GM12878 (cell line): ENCODE data around the gene ABCA4. TPM values are rescaled to one million over a fixed set of nuclear protein-coding genes. Genes with fewer than 3 reads are reported as not detected.

Experiments used
- ATAC-seq: fragments of 200-7000 bp; cut with Tn5 transposase; 3 replicates; pipeline ENCODE4 v1.9.1; 2020; ENCODE audit warnings: mild to moderate bottlenecking, moderate library complexity
- BruUV-seq: library from RNA; stranded (reverse); fragments of 400-500 nt; replicated peaks from 2 replicates; lab custom pipeline; 2021; lab: Mats Ljungman, UMichigan
- CTCF ChIA-PET: fragments of 300-600 bp; sonication (Branson Sonifier 250); formaldehyde crosslinking; extraction: SDS; loops from one replicate; lab custom pipeline; 2021; ENCODE audit warnings: inconsistent platforms; lab: Yijun Ruan, JAX
- POLR2A ChIA-PET: fragments of 350-600 bp; formaldehyde crosslinking; extraction: SDS; loops from one replicate; lab custom pipeline; 2021; ENCODE audit warnings: inconsistent platforms; lab: Charles Lee
- RAD21 ChIA-PET: fragments of 300-600 bp; sonication (Branson Sonifier 250); formaldehyde crosslinking; loops from one replicate; lab custom pipeline; 2023; ENCODE audit warnings: antibody characterized with exemption; ENCODE audit not compliant: unreplicated experiment; lab: Charles Lee
- SMC1A ChIA-PET: fragments of 300-600 bp; sonication (Branson Sonifier 250); formaldehyde crosslinking; loops from one replicate; lab custom pipeline; 2023; ENCODE audit not compliant: unreplicated experiment, uncharacterized antibody; lab: Charles Lee
- DNase-seq: peaks from one replicate; pipeline ENCODE4 v3.0.0-alpha.2; 2011; ENCODE audit warnings: low read depth, low spot score
- FAIRE-seq: peaks from 3 replicates; lab custom pipeline; 2011; peaks lifted over from hg19 to GRCh38; lab: Jason Lieb, UNC
- H2AFZ ChIP-seq: 2 replicates; pipeline ENCODE4 v1.6.0; 2011; ENCODE audit warnings: low read depth, low read length, control low read depth; ENCODE audit not compliant: control insufficient read depth
- H3K27ac ChIP-seq: 2 replicates; pipeline ENCODE4 v1.5.1; 2011; ENCODE audit warnings: control low read depth; ENCODE audit not compliant: control insufficient read depth, insufficient read depth
- H3K27me3 ChIP-seq, 2 experiments: replicated peaks in 1 of 2; 2 replicates each; pipeline versions ENCODE4 v1.6.0 to v1.6.1; 2011; ENCODE audit warnings: low read length in 1 of 2; ENCODE audit not compliant: control insufficient read depth in 2 of 2, insufficient read depth in 2 of 2
- H3K36me3 ChIP-seq, 2 experiments: 2 replicates each; pipeline ENCODE4 v1.5.1; 2011; ENCODE audit warnings: low read length in 1 of 2; ENCODE audit not compliant: control insufficient read depth in 2 of 2, insufficient read depth in 2 of 2
- H3K4me1 ChIP-seq: 2 replicates; pipeline ENCODE4 v1.6.1; 2011; ENCODE audit warnings: mild to moderate bottlenecking, low read length, moderate library complexity, mixed read lengths; ENCODE audit not compliant: control insufficient read depth, insufficient read depth
- H3K4me2 ChIP-seq: 2 replicates; pipeline ENCODE4 v1.6.0; 2011; ENCODE audit warnings: control low read depth; ENCODE audit not compliant: control insufficient read depth, insufficient read depth
- H3K4me3 ChIP-seq: fragments of 200-600 bp; sonication (generic); 2 replicates; pipeline ENCODE4 v1.5.1; 2016
- H3K79me2 ChIP-seq: 2 replicates; pipeline ENCODE4 v1.6.0; 2011; ENCODE audit warnings: low read length; ENCODE audit not compliant: control insufficient read depth, insufficient read depth
- H3K9ac ChIP-seq: 2 replicates; pipeline ENCODE4 v1.8.0; 2011; ENCODE audit warnings: low read length, control low read depth, mixed read lengths; ENCODE audit not compliant: control insufficient read depth, insufficient read depth
- H3K9me3 ChIP-seq: replicated peaks from 3 replicates; pipeline ENCODE4 v1.5.1; 2011; ENCODE audit warnings: mild to moderate bottlenecking, low read length; ENCODE audit not compliant: control insufficient read depth, insufficient read depth
- H4K20me1 ChIP-seq: 2 replicates; pipeline ENCODE4 v1.6.0; 2011; ENCODE audit not compliant: control insufficient read depth, insufficient read depth
- BACH1 ChIP-seq: fragments of 450-650 bp; IDR thresholded peaks from 2 replicates; pipeline ENCODE4 v1.6.1; 2017; ENCODE audit warnings: mild to moderate bottlenecking, borderline replicate concordance
- IKZF2 ChIP-seq, 2 experiments: fragments of 450-650 bp; IDR thresholded peaks; 2 replicates each; pipeline ENCODE4 v1.6.1; 2017; ENCODE audit warnings: mild to moderate bottlenecking in 2 of 2, moderate library complexity in 2 of 2
- NR2C2 ChIP-seq: IDR thresholded peaks from 2 replicates; pipeline ENCODE4 v1.6.1; 2011; ENCODE audit warnings: borderline replicate concordance, low read depth; ENCODE audit not compliant: control insufficient read depth, insufficient read length
- SPI1 ChIP-seq: IDR thresholded peaks from 2 replicates; pipeline ENCODE4 v1.6.1; 2011; ENCODE audit warnings: low read depth, mild to moderate bottlenecking, low read length, moderate library complexity, borderline replicate concordance; ENCODE audit not compliant: insufficient read depth
- SUPT20H ChIP-seq: IDR thresholded peaks from 2 replicates; pipeline ENCODE4 v1.6.1; 2011; ENCODE audit warnings: low read depth, mild to moderate bottlenecking, low read length, moderate library complexity, borderline replicate concordance; ENCODE audit not compliant: control insufficient read depth
- ZNF207 ChIP-seq: fragments of 450-650 bp; IDR thresholded peaks from 2 replicates; pipeline ENCODE4 v1.6.1; 2014; ENCODE audit warnings: antibody characterized with exemption, mild to moderate bottlenecking, borderline replicate concordance
- ZNF24 ChIP-seq: fragments of 450-650 bp; IDR thresholded peaks from 2 replicates; pipeline ENCODE4 v1.6.1; 2017; ENCODE audit warnings: antibody characterized with exemption, mild to moderate bottlenecking
- WGBS: methylation state at CpG from one replicate; pipeline ENCODE4 v1.1.6; 2016; ENCODE audit warnings: low lambda C conversion rate; ENCODE audit not compliant: insufficient replicate concordance, insufficient coverage; ENCODE audit errors: missing lambda C conversion rate; 5-methylcytosine and 5-hydroxymethylcytosine counted together
- in situ Hi-C: fragments of 300-500 bp; cut with MboI; formaldehyde crosslinking; loops from 9 replicates; pipeline ENCODE4 v1.14.3; 2018; ENCODE audit warnings: mixed read lengths
- intact Hi-C: fragments of 100-400 bp; cut with micrococcal nuclease; formaldehyde crosslinking; loops from one replicate; pipeline ENCODE4 v1.14.2; 2022; ENCODE audit not compliant: unreplicated experiment
- polyA plus RNA-seq, 11 experiments: library from polyadenylated mRNA; depleted of rRNA in 4 of 11; unstranded in 6 of 11; stranded (reverse) in 5 of 11; fragments of >200 nt; fragmentation: Nextera tagmentation in 4 of 11; fragmentation: Illumina TruSeq in 1 of 11; extraction: Ambion mirVana in 4 of 11; extraction: Trizol in 1 of 11; gene quantifications; 1 replicate in 1 of 11; 2 replicates in 10 of 11; pipeline versions ENCODE4 v1.2.1 to v1.2.3, GENCODE V29; 2011 to 2016; ENCODE audit warnings: inconsistent platforms in 2 of 11, missing spikeins in 2 of 11, low read depth in 1 of 11
- total RNA-seq, 4 experiments: library from RNA; depleted of rRNA in 3 of 4; stranded (reverse); fragments of >200 nt in 3 of 4; fragmentation: Illumina TruSeq in 1 of 4; extraction: Trizol in 1 of 4; gene quantifications; 2 replicates each; pipeline versions ENCODE4 v1.2.1 to v1.2.3, GENCODE V29; 2013 to 2021
- TF ChIP-seq, protein P1 (sequence below): fragments of 450-650 bp; IDR thresholded peaks from 2 replicates; pipeline ENCODE4 v1.6.1; 2016; ENCODE audit warnings: mild to moderate bottlenecking, moderate library complexity, borderline replicate concordance
- TF ChIP-seq, protein P2 (sequence below): IDR thresholded peaks from 2 replicates; pipeline ENCODE4 v1.6.1; 2011; ENCODE audit warnings: borderline replicate concordance, low read depth, mild to moderate bottlenecking, moderate library complexity, mixed read lengths, low read length; ENCODE audit not compliant: insufficient read depth; ENCODE audit errors: extremely low read length
- TF ChIP-seq, protein P3 (sequence below): fragments of 450-650 bp; formaldehyde crosslinking; IDR thresholded peaks from 2 replicates; pipeline ENCODE4 v1.4.0; 2022; ENCODE audit warnings: mild to moderate bottlenecking, moderate library complexity

Gene ABCA4
- total and polyA plus RNA-seq, 10 of the 15 experiments (the other 5 are each of a cell fraction or from before 2014, with no cell fraction given), result 0.03 to 0.28 (median 0.11) TPM; not detected in 3

DNA sequence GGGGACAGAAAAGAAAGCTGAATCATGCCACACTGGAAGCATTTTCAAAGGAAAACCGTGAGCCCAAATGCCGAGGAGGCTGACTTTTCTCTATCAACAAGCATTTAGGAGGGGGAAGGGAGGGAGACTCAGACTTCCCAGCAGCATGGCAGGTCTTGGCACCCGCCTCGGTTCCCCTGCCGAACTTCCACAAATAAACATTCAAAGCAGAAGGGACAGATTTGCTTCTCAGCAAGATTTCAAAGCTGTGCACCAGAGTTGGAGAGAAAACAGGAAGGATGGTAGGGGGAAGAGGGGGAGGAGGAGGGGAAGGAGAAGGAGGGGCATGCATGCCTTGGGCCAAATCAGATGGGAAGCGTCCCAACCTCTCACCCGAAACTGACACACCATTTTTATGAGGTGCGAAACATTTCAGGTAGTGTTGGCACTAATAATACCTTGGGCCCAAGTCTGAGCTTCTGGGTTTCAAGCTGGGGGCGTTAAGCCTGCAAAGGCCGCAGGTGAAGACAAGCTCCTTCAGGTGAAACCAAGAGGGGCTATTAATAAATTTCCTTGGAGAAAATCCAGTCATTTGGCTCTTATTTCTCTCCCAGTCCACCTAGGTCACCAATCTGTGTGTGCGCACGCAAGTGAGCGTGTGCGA, 26.4 kb downstream of the ABCA4 start:
- Histone ChIP-seq H3K27ac (no peak overlapping the region), H4K20me1 (no peaks in the 10 kb centered on the region), H3K9me3 (no peaks in the 10 kb centered on the region), H3K9ac (no peak overlapping the region), H3K27me3 (no peaks in the 10 kb centered on the region; a peak in 1 of 4 replicates), H3K36me3 (no peaks in the 10 kb centered on the region), H3K4me3 (no peak overlapping the region), H3K4me2 (no peak overlapping the region), H3K4me1 (peaks cover 8% of the 10 kb centered on the region), H2AFZ (no peak overlapping the region), H3K79me2 (no peaks in the 10 kb centered on the region)
- in situ Hi-C loops, result no loop called here
- ChIA-PET CTCF (no interaction called here), RAD21 (interaction anchor here (0.7 kb wide), 1 partner anchor 55 kb away, joined by 3 read pairs; no protein-coding TSS in a partner anchor), POLR2A (interaction anchor here (0.6 kb wide), 1 partner anchor 768 kb away, joined by 6 read pairs; no protein-coding TSS in a partner anchor), SMC1A (no interaction called here)
- DNase-seq (no peak), ATAC-seq (no peak), FAIRE-seq (no peak)
- WGBS, result 48% methylated on average over 14 of the region's 14 CpGs
- intact Hi-C loops, result no loop called here
- TF ChIP-seq SUPT20H (no peak), IKZF2 (IDR thresholded peaks at IDR 0.05) (no peak), BACH1 (no peak), ZNF207 (no peak), SPI1 (no peak), NR2C2 (no peak), ZNF24 (no peak)
- TF ChIP-seq, protein P1, sequence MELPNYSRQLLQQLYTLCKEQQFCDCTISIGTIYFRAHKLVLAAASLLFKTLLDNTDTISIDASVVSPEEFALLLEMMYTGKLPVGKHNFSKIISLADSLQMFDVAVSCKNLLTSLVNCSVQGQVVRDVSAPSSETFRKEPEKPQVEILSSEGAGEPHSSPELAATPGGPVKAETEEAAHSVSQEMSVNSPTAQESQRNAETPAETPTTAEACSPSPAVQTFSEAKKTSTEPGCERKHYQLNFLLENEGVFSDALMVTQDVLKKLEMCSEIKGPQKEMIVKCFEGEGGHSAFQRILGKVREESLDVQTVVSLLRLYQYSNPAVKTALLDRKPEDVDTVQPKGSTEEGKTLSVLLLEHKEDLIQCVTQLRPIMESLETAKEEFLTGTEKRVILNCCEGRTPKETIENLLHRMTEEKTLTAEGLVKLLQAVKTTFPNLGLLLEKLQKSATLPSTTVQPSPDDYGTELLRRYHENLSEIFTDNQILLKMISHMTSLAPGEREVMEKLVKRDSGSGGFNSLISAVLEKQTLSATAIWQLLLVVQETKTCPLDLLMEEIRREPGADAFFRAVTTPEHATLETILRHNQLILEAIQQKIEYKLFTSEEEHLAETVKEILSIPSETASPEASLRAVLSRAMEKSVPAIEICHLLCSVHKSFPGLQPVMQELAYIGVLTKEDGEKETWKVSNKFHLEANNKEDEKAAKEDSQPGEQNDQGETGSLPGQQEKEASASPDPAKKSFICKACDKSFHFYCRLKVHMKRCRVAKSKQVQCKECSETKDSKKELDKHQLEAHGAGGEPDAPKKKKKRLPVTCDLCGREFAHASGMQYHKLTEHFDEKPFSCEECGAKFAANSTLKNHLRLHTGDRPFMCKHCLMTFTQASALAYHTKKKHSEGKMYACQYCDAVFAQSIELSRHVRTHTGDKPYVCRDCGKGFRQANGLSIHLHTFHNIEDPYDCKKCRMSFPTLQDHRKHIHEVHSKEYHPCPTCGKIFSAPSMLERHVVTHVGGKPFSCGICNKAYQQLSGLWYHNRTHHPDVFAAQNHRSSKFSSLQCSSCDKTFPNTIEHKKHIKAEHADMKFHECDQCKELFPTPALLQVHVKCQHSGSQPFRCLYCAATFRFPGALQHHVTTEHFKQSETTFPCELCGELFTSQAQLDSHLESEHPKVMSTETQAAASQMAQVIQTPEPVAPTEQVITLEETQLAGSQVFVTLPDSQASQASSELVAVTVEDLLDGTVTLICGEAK, result no peak
- TF ChIP-seq, protein P2, sequence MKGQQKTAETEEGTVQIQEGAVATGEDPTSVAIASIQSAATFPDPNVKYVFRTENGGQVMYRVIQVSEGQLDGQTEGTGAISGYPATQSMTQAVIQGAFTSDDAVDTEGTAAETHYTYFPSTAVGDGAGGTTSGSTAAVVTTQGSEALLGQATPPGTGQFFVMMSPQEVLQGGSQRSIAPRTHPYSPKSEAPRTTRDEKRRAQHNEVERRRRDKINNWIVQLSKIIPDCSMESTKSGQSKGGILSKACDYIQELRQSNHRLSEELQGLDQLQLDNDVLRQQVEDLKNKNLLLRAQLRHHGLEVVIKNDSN, result no peak
- TF ChIP-seq, protein P3, sequence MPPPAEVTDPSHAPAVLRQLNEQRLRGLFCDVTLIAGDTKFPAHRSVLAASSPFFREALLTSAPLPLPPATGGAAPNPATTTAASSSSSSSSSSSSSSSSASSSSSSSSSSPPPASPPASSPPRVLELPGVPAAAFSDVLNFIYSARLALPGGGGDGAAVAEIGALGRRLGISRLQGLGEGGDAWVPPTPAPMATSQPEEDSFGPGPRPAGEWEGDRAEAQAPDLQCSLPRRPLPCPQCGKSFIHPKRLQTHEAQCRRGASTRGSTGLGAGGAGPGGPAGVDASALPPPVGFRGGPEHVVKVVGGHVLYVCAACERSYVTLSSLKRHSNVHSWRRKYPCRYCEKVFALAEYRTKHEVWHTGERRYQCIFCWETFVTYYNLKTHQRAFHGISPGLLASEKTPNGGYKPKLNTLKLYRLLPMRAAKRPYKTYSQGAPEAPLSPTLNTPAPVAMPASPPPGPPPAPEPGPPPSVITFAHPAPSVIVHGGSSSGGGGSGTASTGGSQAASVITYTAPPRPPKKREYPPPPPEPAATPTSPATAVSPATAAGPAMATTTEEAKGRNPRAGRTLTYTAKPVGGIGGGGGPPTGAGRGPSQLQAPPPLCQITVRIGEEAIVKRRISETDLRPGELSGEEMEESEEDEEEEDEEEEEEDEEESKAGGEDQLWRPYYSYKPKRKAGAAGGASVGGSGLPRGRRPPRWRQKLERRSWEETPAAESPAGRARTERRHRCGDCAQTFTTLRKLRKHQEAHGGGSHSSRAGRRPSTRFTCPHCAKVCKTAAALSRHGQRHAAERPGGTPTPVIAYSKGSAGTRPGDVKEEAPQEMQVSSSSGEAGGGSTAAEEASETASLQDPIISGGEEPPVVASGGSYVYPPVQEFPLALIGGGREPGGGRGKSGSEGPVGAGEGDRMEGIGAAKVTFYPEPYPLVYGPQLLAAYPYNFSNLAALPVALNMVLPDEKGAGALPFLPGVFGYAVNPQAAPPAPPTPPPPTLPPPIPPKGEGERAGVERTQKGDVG, result no peak
- no TSS peak for BruUV-seq
